Mesothelial cell of epicardium (in vitro differentiated cells): ENCODE results near the gene SOCS2. TPM values are rescaled to one million over a fixed set of nuclear protein-coding genes. Genes with fewer than 3 reads are reported as not detected.
A peak's percentile ranks its signal among the peaks of the same experiment; 100 is the strongest.

Experiments
- DNase-seq, 2 experiments: peaks; one replicate each; pipeline ENCODE4 v3.0.0; 2021; ENCODE audit warnings: low spot score in 2 of 2; ENCODE audit not compliant: unreplicated experiment in 2 of 2
- H3K27ac Mint-ChIP-seq: 2 replicates; pipeline ENCODE4 v1.8.0; 2021; ENCODE audit warnings: mixed read lengths
- H3K27me3 Mint-ChIP-seq: 2 replicates; pipeline ENCODE4 v1.8.0; 2021; ENCODE audit warnings: low read depth, mixed read lengths
- H3K36me3 Mint-ChIP-seq: 2 replicates; pipeline ENCODE4 v1.8.0; 2021; ENCODE audit warnings: mixed read lengths
- H3K4me1 Mint-ChIP-seq: 2 replicates; pipeline ENCODE4 v1.8.0; 2021; ENCODE audit warnings: mixed read lengths
- H3K4me3 Mint-ChIP-seq: 2 replicates; pipeline ENCODE4 v1.8.0; 2021; ENCODE audit warnings: mild to moderate bottlenecking, moderate library complexity, mixed read lengths
- H3K9me3 Mint-ChIP-seq: 2 replicates; pipeline ENCODE4 v1.8.0; 2021; ENCODE audit warnings: mixed read lengths
- CTCF ChIP-seq: fragments of 200-600 bp; sonication (generic); IDR thresholded peaks from one replicate; pipeline ENCODE4 v1.5.0; 2021; ENCODE audit warnings: antibody characterized with exemption; ENCODE audit not compliant: unreplicated experiment
- total RNA-seq: library from RNA; stranded (reverse); gene quantifications from 3 replicates; pipeline ENCODE4 v1.2.1, GENCODE V29; 2021

SOCS2 gene
- total RNA-seq, 1 donor from 2014 or later: 11.8 TPM

GRCh38 chr12:93563807-93564538 lies 8.5 kb upstream of the SOCS2 start:
- H3K9me3 Mint-ChIP-seq: peaks cover 21% of the 10 kb centered on the region
- peaks cover 4% of the 10 kb centered on the region for H3K4me1 Mint-ChIP-seq
- DNase-seq: no peak
- H3K27ac Mint-ChIP-seq: no peak overlapping the region
- H3K36me3 Mint-ChIP-seq: peaks cover 38% of the 10 kb centered on the region
- TF ChIP-seq CTCF: no peak
- H3K27me3 Mint-ChIP-seq: no peaks in the 10 kb centered on the region
- no peak overlapping the region for H3K4me3 Mint-ChIP-seq

GRCh38 chr12:93565760-93566159 lies 6.7 kb upstream of the SOCS2 start:
- Mint-ChIP-seq H3K36me3 (peaks cover 24% of the 10 kb centered on the region), H3K4me3 (no peak overlapping the region), H3K27ac (no peak overlapping the region), H3K4me1 (peaks cover 4% of the 10 kb centered on the region), H3K27me3 (no peaks in the 10 kb centered on the region), H3K9me3 (peaks cover 8% of the 10 kb centered on the region)
- DNase-seq: no peak
- no peak for TF ChIP-seq CTCF

GRCh38 chr12:93567174-93567573 lies 5.3 kb upstream of the SOCS2 start:
- H3K27ac Mint-ChIP-seq: no peak overlapping the region

GRCh38 chr12:93568091-93568490 lies 4.4 kb upstream of the SOCS2 start:
- no peaks in the 10 kb centered on the region for H3K9me3 Mint-ChIP-seq
- peaks cover 5% of the 10 kb centered on the region for H3K27me3 Mint-ChIP-seq
- H3K27ac Mint-ChIP-seq: no peak overlapping the region
- peaks cover 10% of the 10 kb centered on the region for H3K36me3 Mint-ChIP-seq
- peak overlapping the region; percentile 18 for H3K4me3 Mint-ChIP-seq
- H3K4me1 Mint-ChIP-seq: peaks cover 14% of the 10 kb centered on the region
- DNase-seq: no peak
- no peak for TF ChIP-seq CTCF

More at GRCh38 chr12:93567174-93567573, 5.3 kb upstream of the SOCS2 start:
- no peak overlapping the region for H3K4me3 Mint-ChIP-seq
- no peaks in the 10 kb centered on the region for H3K9me3 Mint-ChIP-seq
- H3K27me3 Mint-ChIP-seq: no peaks in the 10 kb centered on the region
- no peak for DNase-seq
- no peak for TF ChIP-seq CTCF
- H3K4me1 Mint-ChIP-seq: peaks cover 5% of the 10 kb centered on the region
- H3K36me3 Mint-ChIP-seq: peaks cover 11% of the 10 kb centered on the region

- TF ChIP-seq CTCF: no peak
- peaks cover 10% of the 10 kb centered on the region for H3K36me3 Mint-ChIP-seq
Measured at GRCh38 chr12:93569301-93569655, 3.2 kb upstream of the SOCS2 start.

More at GRCh38 chr12:93569301-93569655, 3.2 kb upstream of the SOCS2 start:
- Mint-ChIP-seq H3K27ac (no peak overlapping the region), H3K27me3 (peaks cover 10% of the 10 kb centered on the region), H3K4me1 (peaks cover 20% of the 10 kb centered on the region), H3K4me3 (peak overlapping the region; percentile 79), H3K9me3 (no peaks in the 10 kb centered on the region)
- DNase-seq: no peak
